SK-N-SH (cell line): ENCODE data around the gene FAM168A.

Experiments
- EZH2phosphoT487 ChIP-seq: fragments of 200-600 bp; sonication (generic); IDR thresholded peaks from 2 replicates; pipeline ENCODE4 v1.6.1; 2017; ENCODE audit warnings: low read depth, mixed run types, mild to moderate bottlenecking, antibody characterized with exemption, moderate library complexity, borderline replicate concordance
- FOXM1 ChIP-seq: IDR thresholded peaks from 2 replicates; pipeline ENCODE4 v1.4.0; 2012; ENCODE audit warnings: low read depth, mild to moderate bottlenecking
- GATA2 ChIP-seq: sonication (generic); formaldehyde crosslinking; IDR thresholded peaks from 2 replicates; pipeline ENCODE4 v1.5.0; 2020; ENCODE audit warnings: mild to moderate bottlenecking, missing genetic modification reagents
- TEAD4 ChIP-seq: IDR thresholded peaks from 2 replicates; pipeline ENCODE4 v1.4.0; 2012; ENCODE audit warnings: mild to moderate bottlenecking, borderline replicate concordance; ENCODE audit not compliant: insufficient read depth
- TF ChIP-seq, protein P1 (sequence below): fragments of 200-600 bp; sonication (generic); IDR thresholded peaks from 2 replicates; pipeline ENCODE4 v1.6.1; 2017; ENCODE audit warnings: antibody characterized with exemption, mild to moderate bottlenecking, moderate library complexity
- TF ChIP-seq, protein P2 (sequence below): IDR thresholded peaks from 2 replicates; pipeline ENCODE4 v1.4.0; 2012; ENCODE audit warnings: low read depth, borderline replicate concordance

DNA sequence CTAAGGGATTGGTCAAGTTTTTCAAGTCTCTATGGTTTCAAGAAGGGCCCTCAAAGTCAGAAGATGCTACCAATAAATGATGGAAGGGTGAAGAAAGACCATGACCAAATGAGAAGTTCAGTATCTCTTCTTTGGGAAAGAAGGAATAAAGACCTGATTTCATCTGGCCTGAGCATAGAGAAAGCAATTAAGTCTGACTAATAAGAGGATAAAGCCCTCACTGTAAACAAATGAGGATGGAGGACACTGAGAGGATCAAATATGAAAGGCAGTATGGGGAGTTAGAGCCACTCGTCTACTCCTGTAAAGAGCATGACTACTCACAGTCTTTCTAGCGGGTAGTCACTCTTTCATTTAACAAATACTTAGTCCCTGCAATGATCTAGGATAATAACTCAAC is 44.6 kb downstream of the FAM168A start:
- TF ChIP-seq, protein P1, sequence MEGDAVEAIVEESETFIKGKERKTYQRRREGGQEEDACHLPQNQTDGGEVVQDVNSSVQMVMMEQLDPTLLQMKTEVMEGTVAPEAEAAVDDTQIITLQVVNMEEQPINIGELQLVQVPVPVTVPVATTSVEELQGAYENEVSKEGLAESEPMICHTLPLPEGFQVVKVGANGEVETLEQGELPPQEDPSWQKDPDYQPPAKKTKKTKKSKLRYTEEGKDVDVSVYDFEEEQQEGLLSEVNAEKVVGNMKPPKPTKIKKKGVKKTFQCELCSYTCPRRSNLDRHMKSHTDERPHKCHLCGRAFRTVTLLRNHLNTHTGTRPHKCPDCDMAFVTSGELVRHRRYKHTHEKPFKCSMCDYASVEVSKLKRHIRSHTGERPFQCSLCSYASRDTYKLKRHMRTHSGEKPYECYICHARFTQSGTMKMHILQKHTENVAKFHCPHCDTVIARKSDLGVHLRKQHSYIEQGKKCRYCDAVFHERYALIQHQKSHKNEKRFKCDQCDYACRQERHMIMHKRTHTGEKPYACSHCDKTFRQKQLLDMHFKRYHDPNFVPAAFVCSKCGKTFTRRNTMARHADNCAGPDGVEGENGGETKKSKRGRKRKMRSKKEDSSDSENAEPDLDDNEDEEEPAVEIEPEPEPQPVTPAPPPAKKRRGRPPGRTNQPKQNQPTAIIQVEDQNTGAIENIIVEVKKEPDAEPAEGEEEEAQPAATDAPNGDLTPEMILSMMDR, result no peak
- TF ChIP-seq EZH2phosphoT487, result no peak
- no peak for TF ChIP-seq FOXM1
- TF ChIP-seq TEAD4, result no peak
- TF ChIP-seq, protein P2, sequence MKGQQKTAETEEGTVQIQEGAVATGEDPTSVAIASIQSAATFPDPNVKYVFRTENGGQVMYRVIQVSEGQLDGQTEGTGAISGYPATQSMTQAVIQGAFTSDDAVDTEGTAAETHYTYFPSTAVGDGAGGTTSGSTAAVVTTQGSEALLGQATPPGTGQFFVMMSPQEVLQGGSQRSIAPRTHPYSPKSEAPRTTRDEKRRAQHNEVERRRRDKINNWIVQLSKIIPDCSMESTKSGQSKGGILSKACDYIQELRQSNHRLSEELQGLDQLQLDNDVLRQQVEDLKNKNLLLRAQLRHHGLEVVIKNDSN, result no peak
- no peak for TF ChIP-seq GATA2 (CRISPR knock-in tag)
